Heart left ventricle (tissue), 16 donors: ENCODE data around the gene MESP2. TPM values are rescaled to one million over a fixed set of nuclear protein-coding genes. Genes with fewer than 3 reads are reported as not detected.

Experiments
- ATAC-seq, 4 donors: fragments of 200-7000 bp; cut with Tn5 transposase; one replicate each; pipeline ENCODE4 v1.9.1; 2020 to 2022; ENCODE audit warnings: moderate library complexity in 4 of 4, mild to moderate bottlenecking in 3 of 4, moderate number of reproducible peaks in 1 of 4
- DNase-seq, 5 donors: peaks; one replicate each; pipeline ENCODE4 v3.0.0-alpha.2; 2020
- H3K27ac ChIP-seq, 12 donors: fragments of 200-600 bp; sonication (generic) in 4 of 12; one replicate each; pipeline versions ENCODE4 v1.5.0 to v1.8.0; 2016 to 2022; ENCODE audit warnings: mild to moderate bottlenecking in 2 of 12
- H3K27me3 ChIP-seq, 9 donors: fragments of 200-600 bp; sonication (generic) in 2 of 9; one replicate each; pipeline versions ENCODE4 v1.5.1 to v1.8.0; 2016 to 2022; ENCODE audit warnings: mild to moderate bottlenecking in 3 of 9
- H3K36me3 ChIP-seq, 9 donors: fragments of 200-600 bp; sonication (generic) in 2 of 9; one replicate each; pipeline versions ENCODE4 v1.5.0 to v1.8.0; 2018 to 2022; ENCODE audit warnings: mild to moderate bottlenecking in 2 of 9
- H3K4me1 ChIP-seq, 12 donors: fragments of 200-600 bp; sonication (generic) in 4 of 12; one replicate each; pipeline versions ENCODE4 v1.5.0 to v1.8.0; 2016 to 2022; ENCODE audit warnings: mild to moderate bottlenecking in 3 of 12
- H3K4me3 ChIP-seq, 12 donors: fragments of 200-600 bp; sonication (generic) in 4 of 12; one replicate each; pipeline versions ENCODE4 v1.5.0 to v1.8.0; 2017 to 2022; ENCODE audit warnings: mild to moderate bottlenecking in 9 of 12, moderate library complexity in 4 of 12
- H3K9me3 ChIP-seq, 12 donors: fragments of 200-600 bp; sonication (generic) in 4 of 12; one replicate each; pipeline versions ENCODE4 v1.5.0 to v1.8.0; 2016 to 2022; ENCODE audit warnings: mild to moderate bottlenecking in 1 of 12
- CTCF ChIP-seq, 12 donors: fragments of 200-600 bp; sonication (generic) in 4 of 12; IDR thresholded peaks; one replicate each; pipeline versions ENCODE4 v1.5.0 to v1.8.0; 2018 to 2022; ENCODE audit warnings: antibody characterized with exemption in 12 of 12, mild to moderate bottlenecking in 5 of 12
- POLR2A ChIP-seq, 2 donors: fragments of 450-650 bp; IDR thresholded peaks; one replicate each; pipeline ENCODE4 v1.6.1; 2017; ENCODE audit warnings: antibody characterized with exemption in 2 of 2, mild to moderate bottlenecking in 2 of 2, moderate library complexity in 2 of 2
- WGBS, 4 donors: extraction: QIAGEN DNeasy Blood & Tissue Kit in 2 of 4; methylation state at CpG; one replicate each; pipeline versions ENCODE4 v1.1.5 to v1.1.7; 2013 to 2018; 5-methylcytosine and 5-hydroxymethylcytosine counted together
- intact Hi-C, 10 donors: fragments of 100-400 bp; cut with DNase I; formaldehyde crosslinking; loops; one replicate each; pipeline versions ENCODE4 v1.11.1 to v1.14.2; 2022
- long read RNA-seq, 3 donors: library from polyadenylated mRNA; unstranded; transcript quantifications; one replicate each; pipeline ENCODE4 v2.0.0, GENCODE V29; 2020 to 2021
- polyA plus RNA-seq, 2 donors: library from polyadenylated mRNA; stranded (reverse); fragments of 200-250 nt; gene quantifications; one replicate each; pipeline ENCODE4 v1.2.3, GENCODE V29; 2013
- total RNA-seq, 9 donors: library from RNA; depleted of rRNA in 2 of 9; stranded (reverse); fragments of >200 nt in 2 of 9; fragmentation: NEBNext Ultra II Directional in 3 of 9; extraction: Animal tissue kit (Norgen Biotek cat#: 25700) in 3 of 9; gene quantifications; one replicate each; pipeline versions ENCODE4 v1.1.0 to v1.2.4, GENCODE V29; 2016 to 2023
- donor health status: ischemic (EF 13 %, LVEDD 7.1; RV severe dilation, severe dysfunction).
- donor health status: healthy with polysubstance abuse.
- donor health status: DM: no; HTN: yes; CAD: no.
- donor health status: DM: no; HTN: no; CAD: no.
- donor health status: ischemic (EF 25% LVEDD 6.9; RV normal size, moderate dysfunction).
- donor health status: ischemic (EF 25% LVEDD 5.7; RV mildly dilated, moderate dysfunction).
- donor health status: healthy.
- donor health status: DM: yes; HTN: yes; CAD: no.
- donor health status: ischemic (EF 35%, LVEDD 5.7; RV mildly dilated, moderate dysfunction).
- donor health status: nonischemic (EF 11% LVEDD 7.7; RV severe dilation, severe dysfunction).
- donor health status: DM: yes; HTN: yes; CAD: no.
- donor health status: PGD.
- donor health status: ischemic (EF 29% LVEDD 5.4; RV normal size, mild dysfunction).
- donor health status: nonischemic (EF 23%, LVEDD 6.1; RV moderate dilation, normal function).

Gene MESP2
- total RNA-seq (under 1 TPM in 3 of 9 donors, not detected in 6; 0.16 to 0.64 (median 0.52) TPM), polyA plus RNA-seq (under 1 TPM in 1 of 2 donors, not detected in 1; 0.65 TPM)
- long read RNA-seq, donor 1, result 0 reads
- long read RNA-seq, donor 2, result 0 reads
- long read RNA-seq, donor 3, result 0 reads

GRCh38 chr15:89776274-89777072 lies at the start of gene MESP2:
Gene MESP2 (plus strand): TSS chr15:89776332. CDS start chr15:89776358, 26 bp downstream.
- H3K27me3 ChIP-seq, result no peaks in the 10 kb centered on the region
- peak within 1 kb of the TSS in 6 of 12 donors; percentile 9 to 61 (median 40) for H3K27ac ChIP-seq
- TF ChIP-seq CTCF (IDR thresholded peaks at IDR 0.05), result peak; percentile 14 to 72 (median 50)
- no peak for TF ChIP-seq POLR2A (IDR thresholded peaks at IDR 0.05)
- ATAC-seq (peak; percentile 87 to 96 (median 94)), DNase-seq (peak; percentile 88 to 93 (median 89))
- peak within 1 kb of the TSS in 11 of 12 donors; percentile 36 to 61 (median 52) for H3K4me3 ChIP-seq
- WGBS, 4 donors, result 5 to 41% (median 6%) methylated on average over 16 to 82 of the region's 82 CpGs
- intact Hi-C loops, result loop anchor here in 2 of 10 donors (10.0 kb wide), 1 partner anchor 48 kb away; no protein-coding TSS in a partner anchor
- no peaks in the 10 kb centered on the region for H3K9me3 ChIP-seq
- peaks cover 0 to 32% (median 10%) of the 10 kb centered on the region in 12 donors for H3K4me1 ChIP-seq
- H3K36me3 ChIP-seq, result no peaks in the 10 kb centered on the region

GRCh38 chr15:89728254-89728653 lies 47.9 kb upstream of the MESP2 start:
- no peak overlapping the region for H3K27ac ChIP-seq
- 13 to 38% (median 17%) methylated on average over 2 of the region's 2 CpGs for WGBS, 4 donors

GRCh38 chr15:89731275-89731674 lies 44.9 kb upstream of the MESP2 start:
- ATAC-seq (no peak), DNase-seq (no peak)
- no peaks in the 10 kb centered on the region for H3K36me3 ChIP-seq
- H3K4me1 ChIP-seq, result peaks cover 0 to 4% (median 0%) of the 10 kb centered on the region in 12 donors
- TF ChIP-seq CTCF (IDR thresholded peaks at IDR 0.05) (no peak), POLR2A (IDR thresholded peaks at IDR 0.05) (no peak)
- 89 to 93% (median 90%) methylated on average over 4 to 5 of the region's 5 CpGs for WGBS, 4 donors
- intact Hi-C loops, result no loop called here
- no peak overlapping the region for H3K4me3 ChIP-seq
- peaks cover 0 to 5% (median 0%) of the 10 kb centered on the region in 9 donors for H3K27me3 ChIP-seq
- H3K27ac ChIP-seq, result no peak overlapping the region
- no peaks in the 10 kb centered on the region for H3K9me3 ChIP-seq

More at GRCh38 chr15:89728254-89728653, 47.9 kb upstream of the MESP2 start:
- ATAC-seq, result peak in 3 of 4 donors; percentile 58 to 71 (median 66)
- peaks cover 0 to 4% (median 0%) of the 10 kb centered on the region in 12 donors for H3K4me1 ChIP-seq
- H3K27me3 ChIP-seq, result peaks cover 0 to 3% (median 0%) of the 10 kb centered on the region in 9 donors
- no peak for DNase-seq
- peaks cover 0 to 9% (median 0%) of the 10 kb centered on the region in 12 donors for H3K9me3 ChIP-seq
- intact Hi-C loops, result no loop called here
- no peak for TF ChIP-seq POLR2A (IDR thresholded peaks at IDR 0.05)
- no peak overlapping the region for H3K4me3 ChIP-seq
- H3K36me3 ChIP-seq, result no peaks in the 10 kb centered on the region

GRCh38 chr15:89732451-89733172 lies 43.5 kb upstream of the MESP2 start:
- H3K27ac ChIP-seq, result no peak overlapping the region
- ATAC-seq (no peak), DNase-seq (no peak)
- H3K4me1 ChIP-seq, result peaks cover 0 to 4% (median 0%) of the 10 kb centered on the region in 12 donors
- 35 to 58% (median 52%) methylated on average over 8 of the region's 8 CpGs for WGBS, 4 donors
- no peak overlapping the region for H3K4me3 ChIP-seq
- H3K27me3 ChIP-seq, result peaks cover 0 to 5% (median 0%) of the 10 kb centered on the region in 9 donors
- TF ChIP-seq POLR2A (IDR thresholded peaks at IDR 0.05), result no peak
- TF ChIP-seq CTCF (IDR thresholded peaks at IDR 0.05), result no peak
- H3K9me3 ChIP-seq, result no peaks in the 10 kb centered on the region
- no peaks in the 10 kb centered on the region for H3K36me3 ChIP-seq
- intact Hi-C loops, result no loop called here
